Activated CD4-positive, CD25-positive, alpha-beta regulatory T cell treated with anti-CD3 and anti-CD28 coated beads, Interleukin-2, amount 50 U/mL, for 72 hours (primary cell): ENCODE measurements around the gene PPP2R5E.

ENCODE experiments used
- DNase-seq: peaks from one replicate; pipeline ENCODE4 v3.0.0; 2021

PPP2R5E gene

DNA sequence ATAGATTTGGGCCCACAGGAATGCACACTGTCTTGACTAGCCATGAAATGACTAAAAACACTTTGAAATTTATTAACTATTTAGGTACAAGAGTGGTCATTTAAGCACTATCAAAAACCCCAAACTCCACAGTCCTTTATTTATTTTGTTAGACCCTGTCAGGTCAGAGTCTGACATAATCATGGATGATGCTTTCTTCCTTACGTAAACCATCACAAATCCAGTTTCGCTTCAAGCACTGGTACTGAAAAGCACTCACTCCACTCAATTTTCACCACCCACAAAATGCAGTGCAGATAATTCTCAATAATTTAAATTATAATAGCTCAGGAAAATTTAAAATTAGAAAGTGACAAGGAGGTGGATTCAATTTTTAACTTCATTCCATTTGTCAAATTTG lies 25.8 kb downstream of the PPP2R5E start:
- DNase-seq, result no peak

GRCh38 chr14:63515240-63515639 lies 27.9 kb downstream of the PPP2R5E start:
- no peak for DNase-seq

DNA sequence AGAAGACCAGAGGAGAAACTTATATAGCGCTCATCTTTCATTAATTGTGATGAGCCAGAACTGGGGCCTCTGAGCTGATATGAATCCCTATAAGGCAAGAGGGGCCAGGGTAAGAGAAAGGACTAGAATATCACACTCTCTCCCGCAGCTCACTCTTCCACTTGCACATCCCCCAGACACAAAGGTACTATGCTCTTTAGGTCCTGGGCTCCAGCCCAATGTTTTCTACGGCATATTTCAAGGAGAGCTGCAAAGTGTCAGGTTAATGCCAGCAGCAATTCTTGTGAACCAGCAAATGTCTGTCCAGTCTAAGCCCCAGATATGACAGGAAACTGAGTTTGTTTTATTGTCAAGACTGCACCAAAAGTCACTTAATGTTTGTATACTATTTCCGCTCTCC lies 29.4 kb downstream of the PPP2R5E start:
- DNase-seq, result no peak

DNA sequence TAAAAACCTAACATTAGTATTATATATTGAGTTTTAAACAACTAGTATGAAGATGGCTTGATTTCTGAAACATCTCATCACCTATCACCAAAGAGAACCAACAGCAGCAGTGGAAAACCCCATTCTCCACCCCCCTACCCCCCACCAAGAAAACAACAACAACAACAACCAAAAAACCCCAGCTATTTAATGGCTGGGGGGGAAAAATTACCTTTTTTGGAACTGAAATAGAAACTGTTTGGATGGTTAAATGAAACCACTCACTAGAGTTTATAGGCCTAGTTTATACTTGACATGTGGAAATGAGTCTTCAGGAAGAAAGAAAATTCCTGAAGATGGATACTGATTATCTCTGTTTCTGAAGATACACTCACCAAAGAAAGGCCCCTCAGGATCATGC lies 30.3 kb downstream of the PPP2R5E start:
- DNase-seq, result no peak

DNA sequence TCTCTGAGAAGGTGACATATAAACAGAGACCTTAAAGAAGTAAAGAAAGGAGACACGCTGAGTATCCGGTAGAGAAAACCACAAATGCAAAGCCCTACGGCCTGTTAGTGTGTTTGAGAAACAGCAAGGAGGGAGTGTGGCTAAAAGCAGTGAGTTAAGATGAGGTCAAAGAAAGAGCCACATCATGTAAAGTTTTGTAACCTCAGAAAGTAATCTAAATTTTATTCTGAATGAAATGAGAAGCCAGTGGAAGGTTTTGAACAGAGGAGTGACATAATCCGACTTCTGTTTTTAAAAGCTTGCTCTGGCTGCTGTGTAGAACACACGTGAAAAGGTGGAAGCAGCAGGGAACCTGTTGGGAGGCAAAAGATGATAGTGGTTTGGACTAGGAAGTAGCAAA lies 32.6 kb downstream of the PPP2R5E start:
- DNase-seq, result no peak

DNA sequence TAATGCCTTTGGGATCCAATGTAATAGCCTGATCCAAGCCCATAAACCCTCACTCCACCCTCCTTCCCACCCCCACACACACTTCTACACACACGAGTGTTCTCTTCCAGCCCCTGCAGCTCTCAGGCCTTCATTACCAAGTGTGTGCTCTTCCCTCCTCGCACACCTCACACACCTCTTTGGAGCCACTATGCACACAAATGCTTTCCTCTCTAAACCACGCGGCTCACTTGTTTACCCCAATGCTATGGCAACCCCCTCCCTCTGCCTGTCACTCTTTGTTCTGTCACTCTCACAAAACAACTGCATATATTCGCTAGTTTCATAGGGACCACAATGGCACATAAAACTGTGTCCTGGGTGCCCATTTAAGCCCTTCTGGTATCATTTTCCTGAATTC lies 35.1 kb downstream of the PPP2R5E start:
- no peak for DNase-seq

DNA sequence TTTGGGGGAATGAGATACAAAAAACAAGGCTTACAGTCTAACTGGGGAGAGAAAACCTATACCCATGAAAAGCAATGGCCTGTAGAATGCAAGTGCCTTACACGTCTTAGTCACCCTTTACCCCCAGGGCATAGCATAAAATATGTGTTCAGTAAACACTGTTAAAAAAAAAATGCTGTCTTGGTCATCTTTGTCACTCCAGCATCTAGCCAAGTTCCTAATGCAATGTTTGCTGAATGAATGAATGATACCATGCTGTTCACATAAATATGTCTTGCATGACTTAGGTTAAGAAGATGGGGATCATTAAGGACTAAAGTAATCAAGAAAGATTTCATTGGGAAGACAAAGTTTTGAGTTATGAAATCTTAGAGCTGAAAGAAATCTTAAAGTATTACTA lies 38.5 kb downstream of the PPP2R5E start:
- no peak for DNase-seq

DNA sequence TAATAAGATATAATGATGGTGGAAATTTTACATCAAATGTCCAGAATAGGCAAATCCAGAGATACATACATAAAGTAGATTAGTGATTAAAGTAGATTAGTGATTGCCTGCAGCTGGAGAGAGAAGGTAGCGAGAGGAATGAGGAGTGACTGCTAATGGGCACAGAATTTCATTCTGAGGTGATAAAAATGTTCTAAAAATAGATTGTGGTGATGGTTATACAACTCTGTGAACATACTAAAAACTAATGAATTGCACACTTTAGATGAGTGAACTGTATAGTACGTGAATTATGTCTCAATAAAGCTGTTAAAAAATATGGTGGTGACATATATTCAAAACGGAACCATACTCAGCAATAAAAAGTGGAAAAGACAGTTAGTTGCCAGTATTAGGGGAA lies 41.7 kb downstream of the PPP2R5E start:
- DNase-seq, result no peak

- no peak for DNase-seq
Measured at GRCh38 chr14:63499701-63500250, 43.4 kb downstream of the PPP2R5E start.

- DNase-seq, result no peak
Measured at GRCh38 chr14:63496837-63497400, 46.3 kb downstream of the PPP2R5E start.

- DNase-seq, result no peak
Measured at GRCh38 chr14:63493246-63493645, 49.9 kb downstream of the PPP2R5E start.

DNA sequence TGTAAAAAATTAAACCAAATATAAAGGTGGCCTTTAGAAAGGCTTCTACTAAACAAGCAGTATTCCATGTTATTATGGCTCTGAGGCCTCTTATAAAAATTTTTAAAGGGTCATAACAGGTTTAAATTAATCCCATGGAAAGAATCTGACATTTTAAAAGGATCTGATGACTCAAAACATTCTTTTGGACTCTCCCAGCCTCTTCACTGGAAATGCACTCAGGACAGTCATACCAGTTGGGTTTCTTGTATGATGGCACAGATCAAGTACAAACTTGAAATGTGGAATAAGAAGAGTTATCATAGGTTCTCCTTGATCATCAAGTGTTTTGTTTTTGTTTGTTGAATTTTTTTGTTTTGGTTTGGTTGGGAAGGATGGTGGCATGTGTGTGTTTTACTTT lies 50.8 kb downstream of the PPP2R5E start:
- no peak for DNase-seq

DNA sequence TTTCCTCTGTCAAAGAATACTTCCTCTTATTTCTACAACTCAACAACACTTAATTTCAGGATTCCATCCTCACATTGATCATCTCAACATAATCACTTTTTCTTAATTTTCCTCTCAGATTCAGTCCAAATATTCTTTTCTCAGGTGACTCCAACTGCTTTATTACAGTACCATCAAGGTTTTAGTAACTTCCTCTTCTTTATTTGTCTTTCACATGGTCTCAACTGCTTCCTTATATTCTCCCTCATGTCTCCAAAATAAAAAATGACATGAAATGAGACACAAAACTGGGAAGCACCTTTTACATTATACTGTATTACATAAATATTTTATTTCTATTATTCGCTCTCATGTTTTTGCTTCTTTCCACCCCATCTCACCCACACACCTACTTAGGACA lies 55.5 kb downstream of the PPP2R5E start:
- no peak for DNase-seq

DNA sequence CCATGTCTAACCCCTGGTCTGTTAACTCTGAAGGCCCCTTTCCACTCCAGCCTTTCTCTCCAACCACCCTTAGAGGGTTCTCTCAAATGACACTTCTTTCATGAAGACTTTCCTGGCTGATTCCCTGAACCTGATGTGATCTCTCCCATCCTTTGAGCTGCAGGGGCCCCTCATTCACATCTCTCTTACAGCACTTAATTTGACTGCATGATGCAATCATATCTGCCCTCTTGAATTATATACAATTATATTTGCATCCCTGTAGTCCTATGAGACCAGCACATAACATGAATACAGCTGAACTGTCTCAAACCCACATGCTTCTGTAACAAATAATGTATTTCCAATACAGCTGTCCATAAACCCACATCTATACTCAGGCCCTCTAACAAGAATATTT lies 56.4 kb downstream of the PPP2R5E start:
- no peak for DNase-seq

- no peak for DNase-seq
Measured at GRCh38 chr14:63483315-63483714, 59.9 kb downstream of the PPP2R5E start.

GRCh38 chr14:63480599-63480998 lies 62.6 kb downstream of the PPP2R5E start:
- DNase-seq, result no peak

DNA sequence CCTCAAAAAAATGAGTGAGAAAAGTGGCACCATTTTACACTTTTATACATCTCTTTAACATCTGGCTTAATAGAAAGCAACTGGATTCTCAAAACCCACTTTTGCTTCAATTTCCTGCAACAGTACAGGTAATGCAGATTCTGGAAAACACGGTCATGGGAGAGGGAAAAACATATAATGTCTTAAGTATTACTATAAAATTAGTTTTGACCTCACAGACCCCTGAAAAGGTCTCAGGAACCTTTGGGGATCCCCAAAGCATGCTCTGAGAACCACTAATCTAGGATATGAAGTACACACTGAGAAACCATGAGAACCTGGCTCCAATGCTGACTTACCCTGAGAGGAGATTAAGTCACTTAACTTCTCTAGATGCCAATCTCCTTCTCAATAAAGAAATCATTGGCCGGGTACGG lies 64.7 kb downstream of the PPP2R5E start:
- no peak for DNase-seq

- no peak for DNase-seq
Measured at GRCh38 chr14:63478010-63478409, 65.2 kb downstream of the PPP2R5E start.

- DNase-seq, result no peak
Measured at GRCh38 chr14:63477556-63477955, 65.6 kb downstream of the PPP2R5E start.

- no peak for DNase-seq
Measured at GRCh38 chr14:63475761-63476160, 67.4 kb downstream of the PPP2R5E start.

- DNase-seq, result no peak
Measured at GRCh38 chr14:63474844-63475243, 68.3 kb downstream of the PPP2R5E start.

DNA sequence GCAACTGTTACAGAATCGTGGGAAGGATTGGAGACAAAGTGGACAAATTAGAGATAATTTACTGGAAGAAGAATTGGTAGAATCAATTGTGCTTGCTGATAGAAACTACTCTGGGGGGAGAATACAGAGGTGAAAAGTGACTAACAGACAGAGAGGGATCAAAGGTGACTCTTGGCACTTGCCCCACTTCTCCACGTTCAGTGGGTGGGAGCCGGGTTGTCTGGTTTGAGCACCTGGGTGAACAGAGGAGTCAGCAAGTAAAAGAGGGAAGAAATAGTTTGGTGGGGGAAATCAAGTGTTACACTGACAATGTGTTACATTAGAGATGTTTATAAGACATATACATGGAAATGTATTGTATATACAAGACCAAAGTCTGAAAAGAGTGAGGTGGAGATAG lies 69.1 kb downstream of the PPP2R5E start:
- DNase-seq, result no peak

- no peak for DNase-seq
Measured at GRCh38 chr14:63472986-63473788, 70.0 kb downstream of the PPP2R5E start.

- no peak for DNase-seq
Measured at GRCh38 chr14:63470962-63471793, 72.0 kb downstream of the PPP2R5E start.
